Pons (tissue), 1 donor: ENCODE results near the gene TRPT1.

Experiments
- DNase-seq: peaks from one replicate; pipeline ENCODE4 v3.0.0-alpha.2; 2016; ENCODE audit warnings: low spot score

TRPT1 gene

DNA sequence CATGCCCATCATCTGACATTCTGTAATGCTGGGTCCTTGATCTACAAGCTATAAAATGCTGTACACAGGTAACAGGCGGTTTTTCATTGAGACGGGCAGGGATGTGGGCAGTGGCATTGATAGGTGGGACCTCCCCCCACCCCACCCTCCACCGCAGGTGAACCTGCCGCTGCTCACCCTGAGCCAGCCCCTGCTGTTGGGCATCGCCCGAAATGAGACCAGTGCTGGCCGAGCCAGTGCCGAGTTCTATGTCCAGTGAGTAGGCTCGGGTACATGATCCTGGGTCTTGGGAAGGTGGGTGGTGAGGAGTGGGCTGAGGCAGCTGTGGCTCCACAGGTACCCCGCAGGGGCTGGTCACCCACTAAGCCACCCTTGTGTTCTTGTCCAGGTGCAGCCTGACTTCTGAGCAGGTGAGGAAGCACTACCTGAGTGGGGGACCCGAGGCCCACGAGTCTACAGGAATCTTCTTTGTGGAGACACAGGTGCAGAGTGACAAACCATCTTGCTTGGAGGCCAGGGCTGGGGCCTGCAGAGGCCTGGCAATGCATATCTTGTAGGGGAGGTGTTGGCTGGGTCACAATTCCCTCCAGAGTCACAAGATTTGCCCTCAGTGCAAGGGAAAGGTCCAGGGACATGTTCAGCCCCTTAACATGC, 3.2 kb upstream of the TRPT1 start:
- no peak for DNase-seq

GRCh38 chr11:64227405-64227956, 1.5 kb upstream of the TRPT1 start:
- DNase-seq, result no peak

DNA sequence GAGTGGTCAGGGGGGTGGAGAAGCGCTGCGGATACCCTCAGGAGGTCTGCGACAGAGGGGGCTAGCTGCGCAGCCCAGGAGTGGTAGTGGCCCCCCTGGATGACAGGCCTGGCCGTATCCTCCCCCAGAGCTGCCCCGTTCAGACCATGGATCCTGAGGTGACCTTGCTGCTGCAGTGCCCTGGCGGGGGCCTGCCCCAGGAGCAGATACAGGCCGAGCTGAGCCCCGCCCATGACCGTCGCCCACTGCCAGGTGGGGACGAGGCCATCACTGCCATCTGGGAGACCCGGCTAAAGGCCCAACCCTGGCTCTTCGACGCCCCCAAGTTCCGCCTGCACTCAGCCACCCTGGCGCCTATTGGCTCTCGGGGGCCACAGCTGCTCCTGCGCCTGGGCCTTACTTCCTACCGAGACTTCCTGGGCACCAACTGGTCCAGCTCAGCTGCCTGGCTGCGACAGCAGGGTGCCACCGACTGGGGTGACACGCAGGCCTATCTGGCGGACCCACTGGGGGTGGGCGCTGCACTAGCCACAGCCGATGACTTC, 593 bp upstream of the TRPT1 start:
- no peak for DNase-seq

DNA sequence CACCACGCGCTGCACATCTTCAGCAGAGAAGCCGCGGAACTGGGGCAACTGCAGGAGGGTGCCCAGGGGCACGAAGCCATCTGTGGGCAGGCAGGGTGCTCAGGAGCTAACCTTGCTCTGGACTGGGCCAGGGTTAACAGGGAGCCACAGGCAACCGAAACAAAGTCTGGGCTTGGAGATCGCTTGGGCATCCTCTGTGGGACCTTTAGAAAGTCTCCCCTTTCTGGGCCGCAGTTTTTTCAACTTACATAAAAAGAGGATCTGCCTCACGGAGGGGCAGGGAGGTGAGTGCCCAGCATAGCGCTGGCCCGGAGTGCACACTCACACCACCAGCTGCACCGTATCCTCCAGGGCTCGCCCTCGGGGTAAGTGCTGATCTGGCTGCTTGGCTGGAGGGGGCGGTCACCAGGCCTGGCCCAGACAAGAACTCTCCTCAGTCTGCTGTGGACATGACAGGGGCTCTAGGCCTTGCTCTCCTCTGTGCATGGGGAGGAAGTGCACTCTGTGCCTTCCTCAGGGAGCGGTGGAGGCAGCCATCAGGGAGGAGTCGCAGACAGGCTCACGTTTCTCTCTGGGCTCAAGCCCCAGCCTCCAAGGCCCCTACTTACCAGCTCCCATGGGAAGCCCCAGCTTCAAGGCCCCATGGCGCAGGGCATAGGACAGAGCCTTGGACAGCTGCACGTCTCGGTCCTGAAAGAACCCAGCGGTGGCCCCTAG, 937 bp downstream of the TRPT1 start:
- no peak for DNase-seq

DNA sequence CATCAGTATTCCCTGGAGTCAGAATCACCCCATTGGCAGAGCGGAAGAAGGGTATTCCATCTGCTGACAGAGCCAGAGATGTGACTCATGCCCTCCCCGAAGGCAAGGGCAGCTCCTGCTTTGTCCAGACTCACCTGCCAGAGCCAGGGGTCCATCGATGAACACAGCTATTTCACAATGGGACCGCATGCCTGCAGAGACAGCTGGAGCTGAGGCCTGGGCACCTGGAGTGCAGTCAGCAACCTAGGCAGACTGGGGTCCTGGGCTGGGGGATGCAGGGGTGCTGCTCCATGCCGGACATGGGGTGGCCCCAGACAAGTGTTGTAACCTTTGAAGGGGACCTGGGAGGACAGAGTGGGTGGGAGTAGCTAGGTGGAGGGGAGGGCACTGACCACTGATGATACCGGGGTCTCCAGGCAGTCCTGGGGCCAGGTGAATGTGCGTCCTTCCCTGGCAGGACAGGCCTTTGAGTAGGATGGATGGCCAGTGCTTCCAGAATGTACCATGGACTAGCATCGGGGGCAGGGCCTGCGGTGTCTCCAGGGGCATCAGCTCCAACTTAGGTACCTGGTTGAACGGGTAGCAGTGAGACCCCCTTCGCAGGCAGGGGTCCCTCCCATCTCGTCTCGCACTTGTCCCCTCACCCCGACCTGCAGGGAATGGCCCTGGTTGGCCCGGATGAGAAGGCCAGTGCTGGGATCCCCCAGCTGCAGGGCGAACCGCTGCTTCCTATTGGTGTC, 1.7 kb downstream of the TRPT1 start:
- DNase-seq, result no peak

GRCh38 chr11:64223001-64223651, 2.9 kb downstream of the TRPT1 start:
- DNase-seq, result no peak

DNA sequence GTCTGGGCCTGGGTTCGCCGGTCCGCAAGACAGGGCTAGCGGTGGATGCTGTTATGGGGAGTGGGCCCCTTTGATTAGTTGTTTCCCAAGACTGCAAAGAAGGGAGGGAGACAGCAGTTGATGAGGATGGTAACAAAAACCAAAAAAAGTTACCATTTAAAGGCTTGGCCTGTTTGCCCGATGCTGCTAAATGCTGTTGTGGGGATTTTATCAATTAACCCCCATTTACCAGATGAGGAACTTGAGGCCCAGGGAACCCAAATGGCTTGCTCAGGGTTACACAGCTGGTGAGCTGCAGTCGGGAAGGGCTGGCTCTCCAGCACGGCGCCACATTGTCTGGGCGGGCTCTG, 3.4 kb downstream of the TRPT1 start:
- no peak for DNase-seq

DNA sequence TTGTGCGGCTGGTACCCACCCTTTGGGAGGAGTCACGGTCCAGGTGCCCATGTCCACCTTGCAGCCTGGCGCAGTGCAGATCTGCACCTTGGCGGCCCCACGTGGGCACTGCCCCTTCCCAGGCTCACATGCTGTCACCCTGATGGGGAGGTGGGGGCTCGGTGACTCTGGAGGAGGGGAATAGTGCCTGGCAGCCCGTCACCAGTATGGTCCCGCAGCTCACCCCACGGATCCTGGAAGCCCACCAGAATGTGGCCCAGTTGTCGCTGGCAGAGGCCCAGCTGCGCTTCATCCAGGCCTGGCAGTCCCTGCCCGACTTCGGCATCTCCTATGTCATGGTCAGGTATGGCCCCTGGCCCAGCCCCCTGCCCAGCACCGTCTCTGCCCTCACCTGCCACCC, 5.2 kb downstream of the TRPT1 start:
- no peak for DNase-seq

DNA sequence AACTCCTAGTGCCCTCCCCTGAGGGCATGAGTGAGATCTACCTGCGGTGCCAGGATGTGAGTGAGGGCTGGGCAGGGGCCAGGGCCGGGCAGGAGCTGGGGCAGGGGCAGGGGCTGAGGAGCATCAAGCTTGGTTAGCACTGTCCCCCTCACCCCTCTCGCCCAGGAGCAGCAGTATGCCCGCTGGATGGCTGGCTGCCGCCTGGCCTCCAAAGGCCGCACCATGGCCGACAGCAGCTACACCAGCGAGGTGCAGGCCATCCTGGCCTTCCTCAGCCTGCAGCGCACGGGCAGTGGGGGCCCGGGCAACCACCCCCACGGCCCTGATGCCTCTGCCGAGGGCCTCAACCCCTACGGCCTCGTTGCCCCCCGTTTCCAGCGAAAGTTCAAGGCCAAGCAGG, 5.7 kb downstream of the TRPT1 start:
- no peak for DNase-seq

DNA sequence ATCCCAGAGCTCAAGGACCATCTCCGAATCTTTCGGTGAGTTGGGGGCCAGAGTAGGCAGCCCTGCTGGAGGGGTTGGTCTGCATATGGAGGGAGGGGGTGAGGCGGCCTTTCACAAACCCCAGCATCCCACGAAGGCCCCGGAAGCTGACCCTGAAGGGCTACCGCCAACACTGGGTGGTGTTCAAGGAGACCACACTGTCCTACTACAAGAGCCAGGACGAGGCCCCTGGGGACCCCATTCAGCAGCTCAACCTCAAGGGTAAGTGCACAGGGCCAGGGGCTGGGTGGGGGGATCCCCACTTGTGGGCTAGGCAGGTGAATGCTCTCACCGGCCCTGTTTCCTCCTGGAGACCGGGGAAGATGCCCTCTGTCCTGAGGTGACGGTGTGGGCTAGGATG, 6.2 kb downstream of the TRPT1 start:
- no peak for DNase-seq

DNA sequence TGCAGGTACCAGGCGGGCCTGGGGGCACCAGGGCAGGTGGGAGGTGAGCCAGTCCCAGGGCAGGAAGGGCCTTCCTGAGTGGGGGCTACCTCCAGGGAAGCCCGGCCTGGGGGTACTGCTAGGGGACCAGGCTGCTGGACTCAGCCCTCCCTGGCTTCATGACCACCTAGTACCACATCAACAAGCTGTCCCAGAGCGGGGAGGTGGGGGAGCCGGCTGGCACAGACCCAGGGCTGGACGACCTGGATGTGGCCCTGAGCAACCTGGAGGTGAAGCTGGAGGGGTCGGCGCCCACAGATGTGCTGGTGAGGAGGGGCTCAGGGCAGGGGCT, 6.7 kb downstream of the TRPT1 start:
- no peak for DNase-seq

DNA sequence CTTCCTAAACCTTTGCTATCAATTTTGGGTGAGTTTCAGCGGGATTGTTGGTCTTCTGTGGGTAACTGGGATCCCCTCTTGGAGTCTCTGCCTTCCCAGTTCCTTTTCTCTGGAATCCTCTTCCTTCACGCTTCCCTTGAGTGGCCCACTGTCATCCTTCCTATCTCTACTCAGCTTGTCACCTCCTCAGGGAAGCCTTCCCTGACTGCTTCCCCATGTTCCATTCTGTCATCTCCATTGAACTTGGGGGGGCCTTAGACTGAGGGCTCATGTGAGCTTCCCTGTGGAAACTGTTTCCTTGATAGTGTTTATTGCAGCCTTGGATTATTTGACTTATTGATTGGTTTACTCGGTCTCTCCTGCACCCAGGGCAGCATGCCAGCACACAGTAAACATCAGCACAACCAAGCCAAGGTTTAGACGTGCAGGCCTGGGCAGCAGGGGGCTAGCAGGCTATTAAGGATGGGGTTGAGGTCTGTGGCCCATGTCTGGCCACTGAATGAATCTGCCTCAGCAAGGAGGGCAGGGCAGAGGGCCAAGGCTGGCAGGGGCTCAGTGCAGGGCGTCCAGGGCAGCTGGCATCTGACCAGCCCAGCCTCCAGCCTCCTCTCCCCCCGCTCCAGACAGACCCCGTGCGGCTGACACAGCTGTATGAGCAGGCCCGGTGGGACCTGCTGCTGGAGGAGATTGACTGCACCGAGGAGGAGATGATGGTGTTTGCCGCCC, 7.2 kb downstream of the TRPT1 start:
- DNase-seq, result no peak

- no peak for DNase-seq
These were observed 9.1 kb downstream of the TRPT1 start for GRCh38 chr11:64216879-64217278.

DNA sequence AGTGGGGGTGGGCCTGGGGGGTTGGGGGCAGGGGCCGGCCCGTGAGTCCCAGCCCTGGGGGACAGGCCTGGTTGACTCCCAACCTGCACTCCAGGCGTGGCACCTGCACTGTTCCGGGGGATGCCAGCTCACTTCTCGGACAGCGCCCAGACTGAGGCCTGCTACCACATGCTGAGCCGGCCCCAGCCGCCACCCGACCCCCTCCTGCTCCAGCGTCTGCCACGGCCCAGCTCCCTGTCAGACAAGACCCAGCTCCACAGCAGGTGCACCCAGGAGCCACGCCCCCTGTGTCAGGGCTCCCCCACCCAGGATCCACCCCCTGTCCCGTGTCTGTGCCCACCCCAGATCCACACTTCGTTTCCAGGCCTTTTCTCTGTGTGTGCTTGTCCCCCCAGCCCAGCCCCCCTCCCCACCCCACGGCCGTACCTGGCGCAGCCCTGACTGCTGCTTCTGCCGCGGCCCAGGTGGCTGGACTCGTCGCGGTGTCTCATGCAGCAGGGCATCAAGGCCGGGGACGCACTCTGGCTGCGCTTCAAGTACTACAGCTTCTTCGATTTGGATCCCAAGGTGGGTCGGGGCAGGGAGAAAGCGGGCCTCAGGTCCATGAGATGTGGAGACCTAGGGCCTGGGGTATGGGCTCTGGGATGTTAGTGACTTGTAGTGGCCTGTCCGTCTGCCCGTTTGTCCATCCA, 14.7 kb downstream of the TRPT1 start:
- DNase-seq, result no peak

DNA sequence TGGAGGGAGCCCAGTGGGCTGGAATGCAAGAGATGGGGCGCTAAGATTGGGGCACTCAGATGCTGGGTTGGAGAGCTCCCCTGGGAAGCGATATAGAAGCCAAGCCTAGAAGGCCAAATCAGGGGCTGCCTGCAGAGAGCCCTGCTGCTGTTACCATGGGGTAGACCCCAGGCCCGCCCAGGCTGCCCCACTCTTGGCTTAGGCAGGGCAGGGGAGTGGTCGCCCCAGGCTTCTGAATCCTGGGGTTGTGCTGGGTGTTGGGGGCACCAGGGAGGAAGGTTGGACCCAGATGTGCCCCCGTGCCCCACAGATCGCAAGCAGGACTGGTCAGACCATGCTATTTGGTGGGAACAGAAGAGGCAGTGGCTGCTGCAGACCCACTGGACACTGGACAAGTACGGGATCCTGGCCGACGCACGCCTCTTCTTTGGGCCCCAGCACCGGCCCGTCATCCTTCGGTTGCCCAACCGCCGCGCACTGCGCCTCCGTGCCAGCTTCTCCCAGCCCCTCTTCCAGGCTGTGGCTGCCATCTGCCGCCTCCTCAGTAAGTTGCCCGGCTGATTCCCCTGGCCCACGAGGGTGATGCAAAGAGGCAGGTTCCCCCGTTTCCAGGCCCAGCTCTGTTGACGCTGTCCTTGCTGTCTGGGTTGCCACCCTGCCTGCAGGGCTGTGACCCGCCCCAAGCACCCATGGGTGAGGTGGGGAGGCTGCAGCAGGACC, 15.5 kb downstream of the TRPT1 start:
- DNase-seq, result no peak

DNA sequence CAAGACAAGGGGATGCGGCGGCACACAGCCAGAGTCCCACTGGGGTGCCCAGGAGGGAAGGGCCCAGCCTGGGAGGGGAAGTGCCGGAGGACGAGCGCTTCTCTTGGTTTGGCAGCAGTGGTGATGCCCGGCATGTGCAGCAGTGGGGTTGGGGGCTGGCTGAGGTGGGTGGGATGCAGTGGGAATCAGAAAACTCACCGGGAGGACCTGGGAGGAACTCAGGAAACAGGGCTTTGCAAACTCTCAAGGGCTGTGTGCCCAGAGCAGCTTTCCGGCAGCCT, 16.5 kb downstream of the TRPT1 start:
- DNase-seq, result no peak

DNA sequence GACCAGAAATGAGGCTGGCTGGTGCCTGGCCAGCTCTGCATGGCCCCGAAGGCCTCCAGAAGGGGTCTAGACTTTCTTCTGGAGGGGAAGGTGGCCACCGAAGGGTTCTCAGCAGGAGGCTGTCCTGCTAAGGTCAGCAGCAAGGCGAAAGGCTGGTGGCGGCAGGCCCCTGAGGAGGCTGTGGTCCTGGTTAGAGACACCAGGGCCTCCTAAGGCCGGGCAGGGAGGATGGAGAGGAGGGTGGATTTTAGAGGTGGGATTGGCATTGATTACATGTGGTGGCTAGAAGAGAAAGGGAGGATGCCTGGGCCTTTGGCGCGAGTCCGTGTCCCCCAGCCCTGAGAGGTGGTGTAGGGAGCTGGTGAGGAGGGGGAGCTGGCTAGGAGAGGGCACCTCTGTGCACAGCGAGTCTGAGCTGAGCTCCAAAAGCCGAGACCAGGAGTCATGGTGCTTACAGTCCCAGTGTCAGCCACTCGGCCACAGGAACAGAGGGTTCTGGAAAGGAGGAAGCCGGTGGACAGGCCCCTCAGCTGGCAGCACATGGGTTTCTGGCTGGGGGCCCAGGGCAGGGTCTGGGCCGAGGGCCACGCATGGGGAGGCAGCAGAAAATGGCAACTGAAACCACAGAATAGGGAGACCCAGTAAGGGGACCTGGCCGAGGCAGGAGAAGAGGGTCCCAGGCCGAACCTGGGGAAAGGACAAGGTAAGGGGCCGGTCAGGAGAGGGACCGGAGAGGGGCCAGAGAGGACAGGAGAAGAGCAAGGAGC, 17.0 kb downstream of the TRPT1 start:
- no peak for DNase-seq

GRCh38 chr11:64208086-64208795, 17.7 kb downstream of the TRPT1 start:
- DNase-seq, result no peak
